Ishikawa (cell line): ENCODE results near the gene FBXO17.

ENCODE experiments used
- CEBPB ChIP-seq: IDR thresholded peaks from 2 replicates; pipeline ENCODE4 v1.6.1; 2012
- CREB1 ChIP-seq: IDR thresholded peaks from 2 replicates; pipeline ENCODE4 v1.6.1; 2012; ENCODE audit warnings: low read depth
- EP300 ChIP-seq: IDR thresholded peaks from 2 replicates; pipeline ENCODE4 v1.6.1; 2012; ENCODE audit warnings: borderline replicate concordance
- MAX ChIP-seq: IDR thresholded peaks from 2 replicates; pipeline ENCODE4 v1.6.1; 2012
- RAD21 ChIP-seq: IDR thresholded peaks from 2 replicates; pipeline ENCODE4 v1.6.1; 2012; ENCODE audit warnings: low read depth
- REST ChIP-seq: IDR thresholded peaks from 2 replicates; pipeline ENCODE4 v1.6.1; 2012; ENCODE audit warnings: low read depth, mild to moderate bottlenecking
- TAF1 ChIP-seq: IDR thresholded peaks from 2 replicates; pipeline ENCODE4 v1.6.1; 2012; ENCODE audit warnings: low read depth, mild to moderate bottlenecking
- TEAD4 ChIP-seq: IDR thresholded peaks from 2 replicates; pipeline ENCODE4 v1.6.1; 2012
- USF1 ChIP-seq: IDR thresholded peaks from 2 replicates; pipeline ENCODE4 v1.6.1; 2012
- YY1 ChIP-seq: IDR thresholded peaks from 2 replicates; pipeline ENCODE4 v1.6.1; 2012; ENCODE audit warnings: low read depth

GRCh38 chr19:38900743-38901190, 74.8 kb downstream of the FBXO17 start:
- TF ChIP-seq CEBPB, result no peak
- TF ChIP-seq REST, result no peak
- TF ChIP-seq TAF1, result no peak
- TF ChIP-seq MAX, result no peak
- TF ChIP-seq RAD21, result no peak
- TF ChIP-seq YY1, result no peak
- TF ChIP-seq TEAD4, result no peak
- TF ChIP-seq EP300, result no peak
- TF ChIP-seq CREB1, result no peak
- TF ChIP-seq USF1, result no peak
